Dermis lymphatic vessel endothelial cell (primary cell): ENCODE measurements around the gene DDX50. TPM values are rescaled to one million over a fixed set of nuclear protein-coding genes. Genes with fewer than 3 reads are reported as not detected.

Experiments
- total RNA-seq: library from RNA; depleted of rRNA; stranded (reverse); fragments of >200 nt; gene quantifications from 2 replicates; pipeline ENCODE4 v1.2.1, GENCODE V29; 2014

DDX50 gene, protein sequence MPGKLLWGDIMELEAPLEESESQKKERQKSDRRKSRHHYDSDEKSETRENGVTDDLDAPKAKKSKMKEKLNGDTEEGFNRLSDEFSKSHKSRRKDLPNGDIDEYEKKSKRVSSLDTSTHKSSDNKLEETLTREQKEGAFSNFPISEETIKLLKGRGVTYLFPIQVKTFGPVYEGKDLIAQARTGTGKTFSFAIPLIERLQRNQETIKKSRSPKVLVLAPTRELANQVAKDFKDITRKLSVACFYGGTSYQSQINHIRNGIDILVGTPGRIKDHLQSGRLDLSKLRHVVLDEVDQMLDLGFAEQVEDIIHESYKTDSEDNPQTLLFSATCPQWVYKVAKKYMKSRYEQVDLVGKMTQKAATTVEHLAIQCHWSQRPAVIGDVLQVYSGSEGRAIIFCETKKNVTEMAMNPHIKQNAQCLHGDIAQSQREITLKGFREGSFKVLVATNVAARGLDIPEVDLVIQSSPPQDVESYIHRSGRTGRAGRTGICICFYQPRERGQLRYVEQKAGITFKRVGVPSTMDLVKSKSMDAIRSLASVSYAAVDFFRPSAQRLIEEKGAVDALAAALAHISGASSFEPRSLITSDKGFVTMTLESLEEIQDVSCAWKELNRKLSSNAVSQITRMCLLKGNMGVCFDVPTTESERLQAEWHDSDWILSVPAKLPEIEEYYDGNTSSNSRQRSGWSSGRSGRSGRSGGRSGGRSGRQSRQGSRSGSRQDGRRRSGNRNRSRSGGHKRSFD
- total RNA-seq = 39.3 and 50.5 TPM in 2 replicates

DNA sequence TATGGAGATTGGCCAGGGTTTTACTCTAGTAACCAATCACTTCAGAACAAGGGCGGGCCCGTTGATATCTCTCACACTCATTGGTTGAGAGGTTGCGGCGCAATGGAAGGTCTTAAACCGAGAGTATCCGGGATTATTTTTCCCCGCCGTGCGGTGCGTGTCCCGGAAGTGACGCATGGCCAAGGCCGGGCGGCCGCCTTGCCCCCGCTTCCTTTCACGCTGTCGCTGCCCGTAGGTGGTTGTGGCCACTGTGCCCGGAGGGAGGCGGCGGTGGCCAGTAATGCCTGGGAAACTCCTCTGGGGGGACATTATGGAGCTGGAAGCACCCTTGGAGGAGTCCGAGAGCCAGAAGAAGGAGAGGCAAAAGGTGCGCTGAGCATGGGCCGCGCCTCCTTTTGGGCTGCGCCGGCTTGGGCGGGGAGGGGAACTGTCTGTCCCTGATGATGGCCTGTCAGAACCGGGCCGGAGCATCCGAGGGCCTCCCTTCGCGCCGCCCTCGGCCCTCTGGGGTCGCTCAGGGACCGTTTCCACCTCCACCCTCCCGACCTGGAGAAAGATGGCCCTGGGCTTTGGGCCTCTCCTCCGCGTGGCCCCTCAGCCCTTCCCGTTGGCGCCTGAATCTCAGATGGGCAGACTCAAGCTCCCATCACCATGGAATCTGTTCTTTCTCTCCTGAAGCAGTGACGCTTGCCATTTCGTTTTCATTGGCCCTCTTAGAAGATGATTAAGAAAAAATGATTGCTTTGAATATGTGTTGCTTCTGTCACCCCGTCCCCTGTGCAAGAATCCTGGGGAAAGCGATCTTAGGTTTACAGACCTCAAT, at the start of gene DDX50:
DDX50 (plus strand) TSS at position 211 of the 823 bp plus-strand sequence; CDS start at position 281, 70 bp downstream.

DNA sequence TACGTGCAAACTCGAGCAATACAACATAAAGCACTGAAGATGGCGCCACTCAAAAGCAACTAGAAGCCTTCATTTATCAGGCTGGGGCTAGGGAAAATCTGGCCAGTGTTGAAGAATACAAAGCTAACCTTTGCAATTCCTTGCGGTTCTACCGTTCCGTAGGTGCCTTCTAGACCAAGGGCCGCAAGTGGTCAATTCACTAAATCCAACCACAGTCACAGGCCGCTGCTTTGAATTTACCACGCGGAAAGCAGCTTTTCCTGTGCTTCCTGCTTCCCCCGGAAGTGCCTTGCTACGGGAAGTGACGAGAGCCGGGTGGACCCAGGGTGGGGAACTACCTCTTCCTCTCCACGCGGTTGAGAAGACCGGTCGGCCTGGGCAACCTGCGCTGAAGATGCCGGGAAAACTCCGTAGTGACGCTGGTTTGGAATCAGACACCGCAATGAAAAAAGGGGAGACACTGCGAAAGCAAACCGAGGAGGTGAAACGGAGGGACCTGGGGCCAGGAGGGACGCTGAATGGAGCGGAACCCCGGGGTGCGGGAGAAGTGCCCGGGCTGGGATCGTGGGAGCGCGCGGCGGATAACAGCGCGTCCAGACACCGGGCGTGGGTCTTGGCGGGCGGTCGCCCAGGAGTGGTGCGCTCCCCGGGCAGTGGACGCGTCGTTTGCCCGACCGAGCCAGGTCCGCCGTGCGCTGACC, 54.9 kb downstream of the DDX50 start, which contains the start of gene DDX21:
DDX21 (plus strand) TSS at position 339 of the 701 bp plus-strand sequence; CDS start at position 395, 56 bp downstream.

DNA sequence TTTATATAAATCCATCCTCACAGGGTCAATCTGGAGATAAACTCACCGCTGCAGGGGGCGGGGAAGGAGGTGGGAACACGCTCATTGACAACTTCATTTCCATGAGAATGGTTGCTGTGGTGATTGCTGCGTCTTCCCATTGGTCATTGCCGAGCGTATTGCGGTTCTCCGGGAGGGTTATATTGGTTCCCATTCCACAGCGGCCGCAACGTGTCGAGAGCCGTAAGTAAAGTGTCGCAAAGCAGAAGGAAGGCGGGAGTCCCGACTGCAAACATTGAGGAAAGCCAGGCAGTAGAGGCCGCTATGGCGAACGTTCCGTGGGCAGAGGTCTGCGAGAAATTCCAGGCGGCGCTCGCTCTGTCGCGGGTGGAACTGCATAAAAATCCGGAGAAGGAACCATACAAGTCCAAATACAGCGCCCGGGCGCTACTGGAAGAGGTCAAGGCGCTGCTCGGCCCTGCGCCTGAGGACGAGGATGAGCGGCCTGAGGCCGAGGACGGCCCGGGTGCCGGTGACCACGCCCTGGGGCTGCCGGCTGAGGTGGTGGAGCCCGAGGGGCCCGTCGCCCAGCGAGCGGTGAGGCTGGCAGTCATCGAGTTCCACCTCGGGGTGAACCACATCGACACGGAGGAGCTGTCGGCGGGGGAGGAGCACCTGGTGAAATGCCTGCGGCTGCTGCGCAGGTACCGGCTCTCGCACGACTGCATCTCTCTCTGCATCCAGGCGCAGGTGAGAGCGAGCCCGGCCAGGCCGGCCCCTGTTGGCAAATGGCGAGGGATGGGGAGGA, 87.6 kb downstream of the DDX50 start, which contains the start of gene KIFBP:
KIFBP (plus strand) TSS at position 274 of the 787 bp plus-strand sequence; CDS start at position 304, 30 bp downstream.

Other genes starting within 250 kb of the DDX50 start
- 20.4 and 25.4 TPM in 2 replicates for gene CCAR1, start 180.1 kb upstream of the DDX50 start, total RNA-seq
- gene STOX1, start 73.8 kb upstream of the DDX50 start, total RNA-seq = 0.09 and 0.33 TPM in 2 replicates
- gene DDX21, start 54.9 kb downstream of the DDX50 start, total RNA-seq = 52.7 and 72.7 TPM in 2 replicates
- 23.0 and 25.4 TPM in 2 replicates for gene KIFBP, start 87.5 kb downstream of the DDX50 start, total RNA-seq
- 227 and 235 TPM in 2 replicates for gene SRGN, start 186.8 kb downstream of the DDX50 start, total RNA-seq
- 31.9 and 36.4 TPM in 2 replicates for gene VPS26A, start 222.9 kb downstream of the DDX50 start, total RNA-seq